GM23338 (cell line): ENCODE data around the gene MRS2. TPM values are rescaled to one million over a fixed set of nuclear protein-coding genes. Genes with fewer than 3 reads are reported as not detected.

Experiments used
- ATAC-seq: fragments of 200-7000 bp; cut with Tn5 transposase; 3 replicates; pipeline ENCODE4 v1.9.1; 2020
- DNase-seq: peaks from one replicate; pipeline ENCODE4 v3.0.0-alpha.2; 2015; ENCODE audit warnings: low spot score
- H2AFZ ChIP-seq: fragments of 200-600 bp; sonication (generic); 2 replicates; pipeline ENCODE4 v1.8.0; 2016; ENCODE audit warnings: antibody characterized with exemption, mild to moderate bottlenecking, moderate library complexity
- H3F3A ChIP-seq: fragments of 200-600 bp; sonication (generic); replicated peaks from 2 replicates; pipeline ENCODE4 v1.8.0; 2017; ENCODE audit warnings: antibody characterized with exemption, mixed run types, low read depth
- H3K27ac ChIP-seq: fragments of 200-600 bp; sonication (generic); 2 replicates; pipeline ENCODE4 v1.6.1; 2016; ENCODE audit warnings: low read depth
- H3K27me3 ChIP-seq: fragments of 200-600 bp; sonication (generic); 2 replicates; pipeline ENCODE4 v1.8.0; 2016; ENCODE audit warnings: mild to moderate bottlenecking, mixed run types, moderate library complexity; ENCODE audit not compliant: insufficient read depth
- H3K36me3 ChIP-seq: fragments of 200-600 bp; sonication (generic); 2 replicates; pipeline ENCODE4 v1.8.0; 2016; ENCODE audit warnings: mild to moderate bottlenecking; ENCODE audit not compliant: insufficient read depth
- H3K4me1 ChIP-seq: fragments of 200-600 bp; sonication (generic); 2 replicates; pipeline ENCODE4 v1.8.0; 2016; ENCODE audit warnings: mild to moderate bottlenecking, moderate library complexity; ENCODE audit not compliant: insufficient read depth
- H3K4me2 ChIP-seq: fragments of 200-600 bp; sonication (generic); 2 replicates; pipeline ENCODE4 v1.7.1; 2017; ENCODE audit warnings: mixed run types
- H3K4me3 ChIP-seq: fragments of 200-600 bp; sonication (generic); 2 replicates; pipeline ENCODE4 v1.6.1; 2016; ENCODE audit warnings: mixed run types
- H3K79me2 ChIP-seq: fragments of 200-600 bp; sonication (generic); replicated peaks from 2 replicates; pipeline ENCODE4 v1.8.0; 2017; ENCODE audit warnings: mild to moderate bottlenecking; ENCODE audit not compliant: insufficient read depth
- H3K9me2 ChIP-seq: fragments of 200-600 bp; sonication (generic); 2 replicates; pipeline ENCODE4 v1.8.0; 2017; ENCODE audit not compliant: insufficient read depth
- H4K20me1 ChIP-seq: fragments of 200-600 bp; sonication (generic); replicated peaks from 2 replicates; pipeline ENCODE4 v1.8.0; 2017; ENCODE audit warnings: mild to moderate bottlenecking; ENCODE audit not compliant: insufficient read depth
- H3K27ac Mint-ChIP-seq: 2 replicates; pipeline ENCODE4 v1.8.0; 2020; ENCODE audit warnings: inconsistent platforms, mild to moderate bottlenecking, moderate library complexity, mixed read lengths
- H3K27me3 Mint-ChIP-seq: 3 replicates; pipeline ENCODE4 v1.8.0; 2022; ENCODE audit warnings: low read depth, mild to moderate bottlenecking, moderate library complexity, mixed read lengths, inconsistent platforms; ENCODE audit not compliant: insufficient read depth, poor library complexity
- H3K36me3 Mint-ChIP-seq: 3 replicates; pipeline ENCODE4 v1.8.0; 2021; ENCODE audit warnings: low read depth, mild to moderate bottlenecking, inconsistent platforms, moderate library complexity, mixed read lengths
- H3K4me1 Mint-ChIP-seq: 3 replicates; pipeline ENCODE4 v1.8.0; 2020; ENCODE audit warnings: mild to moderate bottlenecking, inconsistent platforms, mixed read lengths
- H3K4me3 Mint-ChIP-seq: 3 replicates; pipeline ENCODE4 v1.8.0; 2021; ENCODE audit warnings: moderate library complexity, mild to moderate bottlenecking, inconsistent platforms, mixed read lengths
- H3K9me3 Mint-ChIP-seq: 3 replicates; pipeline ENCODE4 v1.8.0; 2020; ENCODE audit warnings: moderate library complexity, mild to moderate bottlenecking, inconsistent platforms, mixed read lengths
- CREB1 ChIP-seq: fragments of 250-450 bp; sonication (Bioruptor Pico); IDR thresholded peaks from 2 replicates; pipeline ENCODE4 v1.5.0; 2020; ENCODE audit warnings: low read depth, mild to moderate bottlenecking, moderate library complexity
- EZH2 ChIP-seq: fragments of 200-600 bp; sonication (generic); IDR thresholded peaks from one replicate; pipeline ENCODE4 v1.8.0; 2017; ENCODE audit warnings: antibody characterized with exemption, mild to moderate bottlenecking, low read depth; ENCODE audit not compliant: unreplicated experiment
- EZH2phosphoT487 ChIP-seq: fragments of 200-600 bp; sonication (generic); IDR thresholded peaks from one replicate; pipeline ENCODE4 v1.8.1; 2018; ENCODE audit warnings: antibody characterized with exemption; ENCODE audit not compliant: unreplicated experiment
- JUNB ChIP-seq: IDR thresholded peaks from one replicate; pipeline ENCODE4 v1.6.1; 2016; ENCODE audit warnings: antibody characterized with exemption; ENCODE audit not compliant: unreplicated experiment
- NANOG ChIP-seq: IDR thresholded peaks from 2 replicates; pipeline ENCODE4 v1.6.1; 2016; ENCODE audit warnings: antibody characterized with exemption, borderline replicate concordance
- POLR2AphosphoS5 ChIP-seq: IDR thresholded peaks from 2 replicates; pipeline ENCODE4 v1.6.1; 2016; ENCODE audit warnings: antibody characterized with exemption, low read depth
- STAT1 ChIP-seq: IDR thresholded peaks from one replicate; pipeline ENCODE4 v1.6.1; 2016; ENCODE audit warnings: antibody characterized with exemption; ENCODE audit not compliant: unreplicated experiment
- ZNF114 ChIP-seq: fragments of 250-450 bp; sonication (Bioruptor Pico); IDR thresholded peaks from 2 replicates; pipeline ENCODE4 v1.5.0; 2020; ENCODE audit warnings: mild to moderate bottlenecking, moderate library complexity
- ZNF331 ChIP-seq: fragments of 250-450 bp; sonication (Bioruptor Pico); IDR thresholded peaks from 2 replicates; pipeline ENCODE4 v1.5.0; 2020; ENCODE audit warnings: low read depth, mild to moderate bottlenecking, moderate library complexity
- polyA plus RNA-seq: library from polyadenylated mRNA; unstranded; fragments of >200 nt; fragmentation: Nextera tagmentation; extraction: Ambion mirVana; gene quantifications from 2 replicates; pipeline ENCODE4 v1.2.1, GENCODE V29; 2016
- total RNA-seq: library from RNA; depleted of rRNA; stranded (reverse); fragments of >200 nt; shearing (Covaris generic); gene quantifications from 2 replicates; pipeline ENCODE4 v1.2.3, GENCODE V29; 2014
- TF ChIP-seq, protein P1 (sequence below): IDR thresholded peaks from one replicate; pipeline ENCODE4 v1.6.1; 2018; ENCODE audit warnings: antibody characterized with exemption; ENCODE audit not compliant: unreplicated experiment
- TF ChIP-seq, protein P2 (sequence below): fragments of 250-450 bp; sonication (Bioruptor Pico); IDR thresholded peaks from 2 replicates; pipeline ENCODE4 v1.5.0; 2020; ENCODE audit warnings: mild to moderate bottlenecking, moderate library complexity
- TF ChIP-seq, protein P3 (sequence below), 2 experiments: fragments of 200-600 bp in 1 of 2; sonication (generic) in 1 of 2; conservative IDR thresholded peaks; 2 replicates each; pipeline versions ENCODE4 v1.5.1 to v1.6.1; 2016 to 2017; ENCODE audit warnings: antibody characterized with exemption in 2 of 2, low read depth in 2 of 2, mild to moderate bottlenecking in 2 of 2, moderate library complexity in 1 of 2
- TF ChIP-seq, protein P4 (sequence below): IDR thresholded peaks from 2 replicates; pipeline ENCODE4 v1.6.1; 2016; ENCODE audit warnings: antibody characterized with exemption

The MRS2 gene
- total and polyA plus RNA-seq, 2 experiments from 2014 or later, result 80.9 to 125 TPM

DNA sequence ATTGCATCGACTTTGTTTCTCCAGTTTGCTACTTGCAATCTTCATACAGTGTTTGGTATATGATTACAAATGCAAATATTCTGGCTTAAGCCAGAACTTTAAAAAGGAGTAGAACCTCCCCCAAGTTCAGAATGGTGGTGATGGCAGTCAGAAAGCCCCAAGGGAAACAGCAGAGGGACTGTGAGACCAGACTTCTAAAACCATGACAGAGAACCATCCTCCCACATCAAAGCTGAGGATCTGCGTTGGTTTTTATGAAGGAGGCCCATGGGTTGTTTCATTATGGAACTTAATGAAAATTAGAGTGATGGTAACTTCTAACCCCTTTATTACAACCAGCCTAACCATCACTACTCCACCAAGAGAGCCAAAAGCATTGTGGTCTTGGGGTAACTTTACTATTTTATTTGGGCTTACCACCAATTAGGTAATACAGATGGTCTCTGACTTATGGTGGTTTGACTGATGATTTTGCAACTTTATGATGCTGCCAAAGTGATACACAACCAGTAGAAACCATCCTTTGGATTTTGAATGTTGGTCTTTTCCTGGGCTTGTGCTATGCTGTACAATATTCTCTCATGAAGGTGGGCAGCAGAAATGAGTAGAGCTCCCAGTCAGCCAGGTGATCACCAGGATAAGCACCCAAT is 10.9 kb upstream of the MRS2 start:
- no peak for ATAC-seq
- TF ChIP-seq NANOG (no peak), JUNB (no peak), EZH2 (no peak), ZNF331 (no peak), ZNF114 (CRISPR knock-in tag) (no peak), POLR2AphosphoS5 (no peak), EZH2phosphoT487 (no peak), CREB1 (no peak), STAT1 (no peak)
- TF ChIP-seq, protein P1, sequence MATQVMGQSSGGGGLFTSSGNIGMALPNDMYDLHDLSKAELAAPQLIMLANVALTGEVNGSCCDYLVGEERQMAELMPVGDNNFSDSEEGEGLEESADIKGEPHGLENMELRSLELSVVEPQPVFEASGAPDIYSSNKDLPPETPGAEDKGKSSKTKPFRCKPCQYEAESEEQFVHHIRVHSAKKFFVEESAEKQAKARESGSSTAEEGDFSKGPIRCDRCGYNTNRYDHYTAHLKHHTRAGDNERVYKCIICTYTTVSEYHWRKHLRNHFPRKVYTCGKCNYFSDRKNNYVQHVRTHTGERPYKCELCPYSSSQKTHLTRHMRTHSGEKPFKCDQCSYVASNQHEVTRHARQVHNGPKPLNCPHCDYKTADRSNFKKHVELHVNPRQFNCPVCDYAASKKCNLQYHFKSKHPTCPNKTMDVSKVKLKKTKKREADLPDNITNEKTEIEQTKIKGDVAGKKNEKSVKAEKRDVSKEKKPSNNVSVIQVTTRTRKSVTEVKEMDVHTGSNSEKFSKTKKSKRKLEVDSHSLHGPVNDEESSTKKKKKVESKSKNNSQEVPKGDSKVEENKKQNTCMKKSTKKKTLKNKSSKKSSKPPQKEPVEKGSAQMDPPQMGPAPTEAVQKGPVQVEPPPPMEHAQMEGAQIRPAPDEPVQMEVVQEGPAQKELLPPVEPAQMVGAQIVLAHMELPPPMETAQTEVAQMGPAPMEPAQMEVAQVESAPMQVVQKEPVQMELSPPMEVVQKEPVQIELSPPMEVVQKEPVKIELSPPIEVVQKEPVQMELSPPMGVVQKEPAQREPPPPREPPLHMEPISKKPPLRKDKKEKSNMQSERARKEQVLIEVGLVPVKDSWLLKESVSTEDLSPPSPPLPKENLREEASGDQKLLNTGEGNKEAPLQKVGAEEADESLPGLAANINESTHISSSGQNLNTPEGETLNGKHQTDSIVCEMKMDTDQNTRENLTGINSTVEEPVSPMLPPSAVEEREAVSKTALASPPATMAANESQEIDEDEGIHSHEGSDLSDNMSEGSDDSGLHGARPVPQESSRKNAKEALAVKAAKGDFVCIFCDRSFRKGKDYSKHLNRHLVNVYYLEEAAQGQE, result no peak
- TF ChIP-seq, protein P2, sequence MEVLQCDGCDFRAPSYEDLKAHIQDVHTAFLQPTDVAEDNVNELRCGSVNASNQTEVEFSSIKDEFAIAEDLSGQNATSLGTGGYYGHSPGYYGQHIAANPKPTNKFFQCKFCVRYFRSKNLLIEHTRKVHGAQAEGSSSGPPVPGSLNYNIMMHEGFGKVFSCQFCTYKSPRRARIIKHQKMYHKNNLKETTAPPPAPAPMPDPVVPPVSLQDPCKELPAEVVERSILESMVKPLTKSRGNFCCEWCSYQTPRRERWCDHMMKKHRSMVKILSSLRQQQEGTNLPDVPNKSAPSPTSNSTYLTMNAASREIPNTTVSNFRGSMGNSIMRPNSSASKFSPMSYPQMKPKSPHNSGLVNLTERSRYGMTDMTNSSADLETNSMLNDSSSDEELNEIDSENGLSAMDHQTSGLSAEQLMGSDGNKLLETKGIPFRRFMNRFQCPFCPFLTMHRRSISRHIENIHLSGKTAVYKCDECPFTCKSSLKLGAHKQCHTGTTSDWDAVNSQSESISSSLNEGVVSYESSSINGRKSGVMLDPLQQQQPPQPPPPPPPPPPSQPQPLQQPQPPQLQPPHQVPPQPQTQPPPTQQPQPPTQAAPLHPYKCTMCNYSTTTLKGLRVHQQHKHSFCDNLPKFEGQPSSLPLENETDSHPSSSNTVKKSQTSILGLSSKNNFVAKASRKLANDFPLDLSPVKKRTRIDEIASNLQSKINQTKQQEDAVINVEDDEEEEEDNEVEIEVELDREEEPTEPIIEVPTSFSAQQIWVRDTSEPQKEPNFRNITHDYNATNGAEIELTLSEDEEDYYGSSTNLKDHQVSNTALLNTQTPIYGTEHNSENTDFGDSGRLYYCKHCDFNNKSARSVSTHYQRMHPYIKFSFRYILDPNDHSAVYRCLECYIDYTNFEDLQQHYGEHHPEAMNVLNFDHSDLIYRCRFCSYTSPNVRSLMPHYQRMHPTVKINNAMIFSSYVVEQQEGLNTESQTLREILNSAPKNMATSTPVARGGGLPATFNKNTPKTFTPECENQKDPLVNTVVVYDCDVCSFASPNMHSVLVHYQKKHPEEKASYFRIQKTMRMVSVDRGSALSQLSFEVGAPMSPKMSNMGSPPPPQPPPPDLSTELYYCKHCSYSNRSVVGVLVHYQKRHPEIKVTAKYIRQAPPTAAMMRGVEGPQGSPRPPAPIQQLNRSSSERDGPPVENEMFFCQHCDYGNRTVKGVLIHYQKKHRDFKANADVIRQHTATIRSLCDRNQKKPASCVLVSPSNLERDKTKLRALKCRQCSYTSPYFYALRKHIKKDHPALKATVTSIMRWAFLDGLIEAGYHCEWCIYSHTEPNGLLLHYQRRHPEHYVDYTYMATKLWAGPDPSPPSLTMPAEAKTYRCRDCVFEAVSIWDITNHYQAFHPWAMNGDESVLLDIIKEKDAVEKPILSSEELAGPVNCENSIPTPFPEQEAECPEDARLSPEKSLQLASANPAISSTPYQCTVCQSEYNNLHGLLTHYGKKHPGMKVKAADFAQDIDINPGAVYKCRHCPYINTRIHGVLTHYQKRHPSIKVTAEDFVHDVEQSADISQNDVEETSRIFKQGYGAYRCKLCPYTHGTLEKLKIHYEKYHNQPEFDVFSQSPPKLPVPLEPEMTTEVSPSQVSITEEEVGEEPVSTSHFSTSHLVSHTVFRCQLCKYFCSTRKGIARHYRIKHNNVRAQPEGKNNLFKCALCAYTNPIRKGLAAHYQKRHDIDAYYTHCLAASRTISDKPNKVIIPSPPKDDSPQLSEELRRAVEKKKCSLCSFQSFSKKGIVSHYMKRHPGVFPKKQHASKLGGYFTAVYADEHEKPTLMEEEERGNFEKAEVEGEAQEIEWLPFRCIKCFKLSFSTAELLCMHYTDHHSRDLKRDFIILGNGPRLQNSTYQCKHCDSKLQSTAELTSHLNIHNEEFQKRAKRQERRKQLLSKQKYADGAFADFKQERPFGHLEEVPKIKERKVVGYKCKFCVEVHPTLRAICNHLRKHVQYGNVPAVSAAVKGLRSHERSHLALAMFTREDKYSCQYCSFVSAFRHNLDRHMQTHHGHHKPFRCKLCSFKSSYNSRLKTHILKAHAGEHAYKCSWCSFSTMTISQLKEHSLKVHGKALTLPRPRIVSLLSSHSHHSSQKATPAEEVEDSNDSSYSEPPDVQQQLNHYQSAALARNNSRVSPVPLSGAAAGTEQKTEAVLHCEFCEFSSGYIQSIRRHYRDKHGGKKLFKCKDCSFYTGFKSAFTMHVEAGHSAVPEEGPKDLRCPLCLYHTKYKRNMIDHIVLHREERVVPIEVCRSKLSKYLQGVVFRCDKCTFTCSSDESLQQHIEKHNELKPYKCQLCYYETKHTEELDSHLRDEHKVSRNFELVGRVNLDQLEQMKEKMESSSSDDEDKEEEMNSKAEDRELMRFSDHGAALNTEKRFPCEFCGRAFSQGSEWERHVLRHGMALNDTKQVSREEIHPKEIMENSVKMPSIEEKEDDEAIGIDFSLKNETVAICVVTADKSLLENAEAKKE (CRISPR knock-in tag), result no peak
- TF ChIP-seq, protein P3, sequence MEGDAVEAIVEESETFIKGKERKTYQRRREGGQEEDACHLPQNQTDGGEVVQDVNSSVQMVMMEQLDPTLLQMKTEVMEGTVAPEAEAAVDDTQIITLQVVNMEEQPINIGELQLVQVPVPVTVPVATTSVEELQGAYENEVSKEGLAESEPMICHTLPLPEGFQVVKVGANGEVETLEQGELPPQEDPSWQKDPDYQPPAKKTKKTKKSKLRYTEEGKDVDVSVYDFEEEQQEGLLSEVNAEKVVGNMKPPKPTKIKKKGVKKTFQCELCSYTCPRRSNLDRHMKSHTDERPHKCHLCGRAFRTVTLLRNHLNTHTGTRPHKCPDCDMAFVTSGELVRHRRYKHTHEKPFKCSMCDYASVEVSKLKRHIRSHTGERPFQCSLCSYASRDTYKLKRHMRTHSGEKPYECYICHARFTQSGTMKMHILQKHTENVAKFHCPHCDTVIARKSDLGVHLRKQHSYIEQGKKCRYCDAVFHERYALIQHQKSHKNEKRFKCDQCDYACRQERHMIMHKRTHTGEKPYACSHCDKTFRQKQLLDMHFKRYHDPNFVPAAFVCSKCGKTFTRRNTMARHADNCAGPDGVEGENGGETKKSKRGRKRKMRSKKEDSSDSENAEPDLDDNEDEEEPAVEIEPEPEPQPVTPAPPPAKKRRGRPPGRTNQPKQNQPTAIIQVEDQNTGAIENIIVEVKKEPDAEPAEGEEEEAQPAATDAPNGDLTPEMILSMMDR (conservative IDR thresholded peaks at IDR 0.05; ENCODE audit: low read depth in 2 of 2), result no peak
- TF ChIP-seq, protein P4, sequence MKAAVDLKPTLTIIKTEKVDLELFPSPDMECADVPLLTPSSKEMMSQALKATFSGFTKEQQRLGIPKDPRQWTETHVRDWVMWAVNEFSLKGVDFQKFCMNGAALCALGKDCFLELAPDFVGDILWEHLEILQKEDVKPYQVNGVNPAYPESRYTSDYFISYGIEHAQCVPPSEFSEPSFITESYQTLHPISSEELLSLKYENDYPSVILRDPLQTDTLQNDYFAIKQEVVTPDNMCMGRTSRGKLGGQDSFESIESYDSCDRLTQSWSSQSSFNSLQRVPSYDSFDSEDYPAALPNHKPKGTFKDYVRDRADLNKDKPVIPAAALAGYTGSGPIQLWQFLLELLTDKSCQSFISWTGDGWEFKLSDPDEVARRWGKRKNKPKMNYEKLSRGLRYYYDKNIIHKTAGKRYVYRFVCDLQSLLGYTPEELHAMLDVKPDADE, result no peak

More for the DNA sequence above, 10.9 kb upstream of the MRS2 start:
- no peak overlapping the region for H3K4me3 Mint-ChIP-seq
- peaks cover 13% of the 10 kb centered on the region for H3K36me3 Mint-ChIP-seq
- Histone ChIP-seq H3K27ac (no peak overlapping the region), H3K27me3 (no peaks in the 10 kb centered on the region), H3K4me3 (no peak overlapping the region), H3K36me3 (0 out of 2 replicates have a peak, but pooled peaks cover 3% of the 10 kb centered on the region), H3K79me2 (no peaks in the 10 kb centered on the region), H2AFZ (no peak overlapping the region), H3K9me2 (0 out of 2 replicates have a peak, but pooled peaks cover 4% of the 10 kb centered on the region), H4K20me1 (no peaks in the 10 kb centered on the region), H3K4me2 (no peak overlapping the region), H3K4me1 (no peaks in the 10 kb centered on the region), H3F3A (no peaks in the 10 kb centered on the region)
- H3K4me1 Mint-ChIP-seq, result no peaks in the 10 kb centered on the region
- H3K9me3 Mint-ChIP-seq, result peaks cover 13% of the 10 kb centered on the region
- H3K27ac Mint-ChIP-seq, result no peak overlapping the region
- peaks cover 5% of the 10 kb centered on the region for H3K27me3 Mint-ChIP-seq
- no peak for DNase-seq
